K562 (cell line): Measurements from ENCODE around the gene TXNIP. TPM values are rescaled to one million over a fixed set of nuclear protein-coding genes. Genes with fewer than 3 reads are reported as not detected.

Experiments used
- ARHGAP35 ChIP-seq: fragments of 450-650 bp; IDR thresholded peaks from 2 replicates; pipeline ENCODE4 v1.6.1; 2018; ENCODE audit not compliant: partially characterized antibody
- BCLAF1 ChIP-seq, 2 experiments: fragments of 450-650 bp in 1 of 2; IDR thresholded peaks; 2 replicates each; pipeline ENCODE4 v1.6.1; 2011 to 2017; ENCODE audit warnings: low read depth in 2 of 2, antibody characterized with exemption in 1 of 2, borderline replicate concordance in 1 of 2, low read length in 1 of 2, mild to moderate bottlenecking in 1 of 2, mixed read lengths in 1 of 2; ENCODE audit not compliant: control insufficient read depth in 1 of 2
- EGR1 ChIP-seq: fragments of 450-650 bp; conservative IDR thresholded peaks from 2 replicates; pipeline ENCODE4 v1.6.1; 2017; ENCODE audit warnings: mild to moderate bottlenecking
- HCFC1 ChIP-seq: IDR thresholded peaks from 2 replicates; pipeline ENCODE4 v1.6.1; 2012; ENCODE audit warnings: low read depth, low read length, improper control_type of control experiment
- LEF1 ChIP-seq: fragments of 450-650 bp; IDR thresholded peaks from 2 replicates; pipeline ENCODE4 v1.6.1; 2016; ENCODE audit warnings: mild to moderate bottlenecking
- NR4A1 ChIP-seq, 2 experiments: fragments of 250-450 bp in 1 of 2; fragments of 450-650 bp in 1 of 2; sonication (Bioruptor Pico) in 1 of 2; IDR thresholded peaks; 2 replicates each; pipeline versions ENCODE4 v1.4.0 to v1.6.1; 2016 to 2020; ENCODE audit warnings: mild to moderate bottlenecking in 2 of 2, missing compliant biosample characterization in 1 of 2, missing genetic modification characterization in 1 of 2, moderate library complexity in 1 of 2
- PATZ1 ChIP-seq: fragments of 250-450 bp; sonication (Bioruptor Pico); IDR thresholded peaks from 2 replicates; pipeline ENCODE4 v1.5.0; 2020; ENCODE audit warnings: mild to moderate bottlenecking, borderline replicate concordance
- SMAD1 ChIP-seq: fragments of 150-350 bp; IDR thresholded peaks from 2 replicates; pipeline ENCODE4 v1.6.1; 2014; ENCODE audit warnings: low read length, low read depth; ENCODE audit not compliant: partially characterized antibody
- TGIF2 ChIP-seq: sonication (generic); formaldehyde crosslinking; IDR thresholded peaks from 2 replicates; pipeline ENCODE4 v1.8.1; 2022; ENCODE audit warnings: mild to moderate bottlenecking, missing genetic modification reagents, moderate library complexity
- TSC22D4 ChIP-seq: fragments of 450-650 bp; IDR thresholded peaks from 2 replicates; pipeline ENCODE4 v1.6.1; 2016; ENCODE audit warnings: missing genetic modification characterization, missing biosample characterization, control low read depth
- ZFPM2 ChIP-seq: fragments of 250-450 bp; sonication (Bioruptor Pico); IDR thresholded peaks from 2 replicates; pipeline ENCODE4 v1.5.1; 2022; ENCODE audit warnings: mild to moderate bottlenecking
- ZFX ChIP-seq: sonication (generic); formaldehyde crosslinking; IDR thresholded peaks from 2 replicates; pipeline ENCODE4 v1.8.0; 2022; ENCODE audit warnings: mild to moderate bottlenecking, missing genetic modification reagents, moderate library complexity
- ZNF121 ChIP-seq: sonication (generic); formaldehyde crosslinking; conservative IDR thresholded peaks from 2 replicates; pipeline ENCODE4 v1.8.0; 2022; ENCODE audit warnings: missing genetic modification reagents
- ZNF24 ChIP-seq: fragments of 450-650 bp; IDR thresholded peaks from 2 replicates; pipeline ENCODE4 v1.6.1; 2016
- ZNF584 ChIP-seq: fragments of 200-800 bp; sonication (Bioruptor generic); IDR thresholded peaks from 2 replicates; pipeline ENCODE4 v1.6.1; 2016; ENCODE audit warnings: low read depth, mild to moderate bottlenecking, missing genetic modification characterization, missing compliant biosample characterization
- polyA plus RNA-seq, 8 experiments: library from polyadenylated mRNA; depleted of rRNA in 4 of 8; stranded (reverse) in 5 of 8; unstranded in 3 of 8; fragments of >200 nt; fragmentation: Nextera tagmentation in 2 of 8; fragmentation: Illumina TruSeq in 1 of 8; extraction: Ambion mirVana in 2 of 8; extraction: Trizol in 1 of 8; gene quantifications; 2 replicates each; pipeline versions ENCODE4 v1.2.1 to v1.2.3, GENCODE V29; 2011 to 2014; ENCODE audit warnings: inconsistent platforms in 1 of 8, missing spikeins in 1 of 8
- total RNA-seq, 7 experiments: library from RNA; depleted of rRNA in 6 of 7; stranded (reverse); fragments of >200 nt in 6 of 7; fragmentation: Illumina TruSeq in 2 of 7; extraction: Trizol in 2 of 7; gene quantifications; 2 replicates each; pipeline versions ENCODE4 v1.2.1 to v1.2.3, GENCODE V29; 2011 to 2021; ENCODE audit warnings: low replicate concordance in 1 of 7
- TF ChIP-seq, protein P1 (sequence below): fragments of 250-450 bp; sonication (Bioruptor Pico); IDR thresholded peaks from 2 replicates; pipeline ENCODE4 v1.4.0; 2020
- TF ChIP-seq, protein P2 (sequence below): fragments of 250-450 bp; sonication (Bioruptor Pico); IDR thresholded peaks from 2 replicates; pipeline ENCODE4 v1.8.0; 2022; ENCODE audit warnings: inconsistent platforms
- TF ChIP-seq, protein P3 (sequence below): fragments of 450-650 bp; conservative IDR thresholded peaks from 2 replicates; pipeline ENCODE4 v1.6.1; 2016; ENCODE audit warnings: missing genetic modification characterization, low read depth, mild to moderate bottlenecking, control low read depth, missing compliant biosample characterization

The TXNIP gene
- total and polyA plus RNA-seq, 9 of the 15 experiments (the other 6 are each of a cell fraction or from before 2014, with no cell fraction given): 120 to 499 (median 257) TPM

GRCh38 chr1:146036965-146037646 lies 40.7 kb upstream of the TXNIP start (continued):
- TF ChIP-seq ZFPM2 (CRISPR knock-in tag) (no peak), TSC22D4 (tag) (no peak), LEF1 (no peak), EGR1 (peak; percentile 41), ARHGAP35 (no peak), ZNF24 (peak; percentile 58; the same call in 1 of the 2 replicates), HCFC1 (peak; percentile 40; the same call in 1 of the 2 replicates), SMAD1 (no peak), NR4A1 (CRISPR knock-in tag; IDR thresholded peaks at IDR 0.05) (no peak), NR4A1 (tag; IDR thresholded peaks at IDR 0.05) (no peak), ZFX (CRISPR knock-in tag) (peak; percentile 77), ZNF584 (CRISPR knock-in tag) (no peak), ZNF121 (CRISPR knock-in tag) (no peak), TGIF2 (CRISPR knock-in tag) (no peak), BCLAF1 (IDR thresholded peaks at IDR 0.05; ENCODE audit: borderline replicate concordance in 1 of 2, control insufficient read depth in 1 of 2, low read depth in 2 of 2, low read length in 1 of 2) (no peak), PATZ1 (no peak)
- TF ChIP-seq, protein P1, sequence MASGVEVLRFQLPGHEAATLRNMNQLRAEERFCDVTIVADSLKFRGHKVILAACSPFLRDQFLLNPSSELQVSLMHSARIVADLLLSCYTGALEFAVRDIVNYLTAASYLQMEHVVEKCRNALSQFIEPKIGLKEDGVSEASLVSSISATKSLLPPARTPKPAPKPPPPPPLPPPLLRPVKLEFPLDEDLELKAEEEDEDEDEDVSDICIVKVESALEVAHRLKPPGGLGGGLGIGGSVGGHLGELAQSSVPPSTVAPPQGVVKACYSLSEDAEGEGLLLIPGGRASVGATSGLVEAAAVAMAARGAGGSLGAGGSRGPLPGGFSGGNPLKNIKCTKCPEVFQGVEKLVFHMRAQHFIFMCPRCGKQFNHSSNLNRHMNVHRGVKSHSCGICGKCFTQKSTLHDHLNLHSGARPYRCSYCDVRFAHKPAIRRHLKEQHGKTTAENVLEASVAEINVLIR (CRISPR knock-in tag): no peak
- TF ChIP-seq, protein P2, sequence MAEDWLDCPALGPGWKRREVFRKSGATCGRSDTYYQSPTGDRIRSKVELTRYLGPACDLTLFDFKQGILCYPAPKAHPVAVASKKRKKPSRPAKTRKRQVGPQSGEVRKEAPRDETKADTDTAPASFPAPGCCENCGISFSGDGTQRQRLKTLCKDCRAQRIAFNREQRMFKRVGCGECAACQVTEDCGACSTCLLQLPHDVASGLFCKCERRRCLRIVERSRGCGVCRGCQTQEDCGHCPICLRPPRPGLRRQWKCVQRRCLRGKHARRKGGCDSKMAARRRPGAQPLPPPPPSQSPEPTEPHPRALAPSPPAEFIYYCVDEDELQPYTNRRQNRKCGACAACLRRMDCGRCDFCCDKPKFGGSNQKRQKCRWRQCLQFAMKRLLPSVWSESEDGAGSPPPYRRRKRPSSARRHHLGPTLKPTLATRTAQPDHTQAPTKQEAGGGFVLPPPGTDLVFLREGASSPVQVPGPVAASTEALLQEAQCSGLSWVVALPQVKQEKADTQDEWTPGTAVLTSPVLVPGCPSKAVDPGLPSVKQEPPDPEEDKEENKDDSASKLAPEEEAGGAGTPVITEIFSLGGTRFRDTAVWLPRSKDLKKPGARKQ (CRISPR knock-in tag): no peak
- TF ChIP-seq, protein P3, sequence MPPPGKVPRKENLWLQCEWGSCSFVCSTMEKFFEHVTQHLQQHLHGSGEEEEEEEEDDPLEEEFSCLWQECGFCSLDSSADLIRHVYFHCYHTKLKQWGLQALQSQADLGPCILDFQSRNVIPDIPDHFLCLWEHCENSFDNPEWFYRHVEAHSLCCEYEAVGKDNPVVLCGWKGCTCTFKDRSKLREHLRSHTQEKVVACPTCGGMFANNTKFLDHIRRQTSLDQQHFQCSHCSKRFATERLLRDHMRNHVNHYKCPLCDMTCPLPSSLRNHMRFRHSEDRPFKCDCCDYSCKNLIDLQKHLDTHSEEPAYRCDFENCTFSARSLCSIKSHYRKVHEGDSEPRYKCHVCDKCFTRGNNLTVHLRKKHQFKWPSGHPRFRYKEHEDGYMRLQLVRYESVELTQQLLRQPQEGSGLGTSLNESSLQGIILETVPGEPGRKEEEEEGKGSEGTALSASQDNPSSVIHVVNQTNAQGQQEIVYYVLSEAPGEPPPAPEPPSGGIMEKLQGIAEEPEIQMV (tag): no peak
